Measurements from ENCODE around the gene TXNIP. TPM values are rescaled to one million over a fixed set of nuclear protein-coding genes. Genes with fewer than 3 reads are reported as not detected.

Gene TXNIP
- total RNA-seq, 2 experiments from 2014 or later, result 130 to 134 TPM

DNA sequence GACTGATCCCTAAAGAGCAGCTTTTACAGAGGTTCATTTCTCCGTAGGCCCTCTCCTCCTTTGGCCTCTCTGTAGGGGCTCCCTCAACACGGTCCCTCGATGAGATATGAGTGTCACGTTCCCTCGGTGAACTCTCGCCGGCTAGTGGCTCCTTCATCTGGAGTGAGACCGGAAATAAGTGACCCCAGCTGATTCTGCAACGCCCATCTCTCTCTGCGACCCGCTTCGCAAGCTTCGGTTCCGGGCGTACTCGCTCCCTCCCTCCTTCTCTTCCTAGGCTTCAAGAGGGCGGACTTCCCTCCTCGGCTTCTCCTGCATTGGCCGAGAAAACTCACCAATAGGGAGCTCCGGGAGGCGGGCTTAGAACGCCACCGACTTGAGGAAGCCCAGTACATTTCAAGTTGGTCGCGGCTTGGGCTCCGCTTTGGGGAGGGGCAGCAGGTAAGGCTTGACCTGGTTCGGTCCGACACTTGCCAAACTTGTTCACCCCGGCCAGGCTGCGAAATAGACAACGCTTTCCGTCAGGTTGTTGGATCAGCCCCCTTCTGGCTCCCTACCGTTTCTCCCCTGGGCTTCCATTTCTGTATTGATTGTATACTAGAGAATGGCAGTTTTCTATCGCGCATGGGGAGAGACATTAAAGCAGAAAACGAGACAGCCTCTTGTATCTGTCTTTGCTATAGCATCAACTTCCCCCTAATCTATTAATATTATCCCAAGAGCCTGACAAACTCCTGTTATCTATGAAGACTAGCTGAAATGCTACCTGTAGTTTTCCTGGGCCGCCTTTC is 31.9 kb downstream of the TXNIP start, which contains the start of the genes ANKRD34A and POLR3GL:
ANKRD34A (minus strand) TSS at position 248 of the 791 bp plus-strand sequence. CDS start 2,816 bp downstream, outside the sequence.
POLR3GL (plus strand) TSS at position 363 of the 791 bp plus-strand sequence. CDS start 10,176 bp downstream, outside the sequence.
- Mint-ChIP-seq H3K4me1 (ENCODE audit: low read depth) (peaks cover 27% of the 10 kb centered on the region), H3K36me3 (ENCODE audit: low read depth) (peaks cover 33% of the 10 kb centered on the region), H3K27ac (peak within 1 kb of the TSS; percentile 91), H3K4me3 (peak within 1 kb of the TSS; percentile 92), H3K27me3 (no peaks in the 10 kb centered on the region), H3K9me3 (peaks cover 6% of the 10 kb centered on the region)
- TF ChIP-seq, protein P1, sequence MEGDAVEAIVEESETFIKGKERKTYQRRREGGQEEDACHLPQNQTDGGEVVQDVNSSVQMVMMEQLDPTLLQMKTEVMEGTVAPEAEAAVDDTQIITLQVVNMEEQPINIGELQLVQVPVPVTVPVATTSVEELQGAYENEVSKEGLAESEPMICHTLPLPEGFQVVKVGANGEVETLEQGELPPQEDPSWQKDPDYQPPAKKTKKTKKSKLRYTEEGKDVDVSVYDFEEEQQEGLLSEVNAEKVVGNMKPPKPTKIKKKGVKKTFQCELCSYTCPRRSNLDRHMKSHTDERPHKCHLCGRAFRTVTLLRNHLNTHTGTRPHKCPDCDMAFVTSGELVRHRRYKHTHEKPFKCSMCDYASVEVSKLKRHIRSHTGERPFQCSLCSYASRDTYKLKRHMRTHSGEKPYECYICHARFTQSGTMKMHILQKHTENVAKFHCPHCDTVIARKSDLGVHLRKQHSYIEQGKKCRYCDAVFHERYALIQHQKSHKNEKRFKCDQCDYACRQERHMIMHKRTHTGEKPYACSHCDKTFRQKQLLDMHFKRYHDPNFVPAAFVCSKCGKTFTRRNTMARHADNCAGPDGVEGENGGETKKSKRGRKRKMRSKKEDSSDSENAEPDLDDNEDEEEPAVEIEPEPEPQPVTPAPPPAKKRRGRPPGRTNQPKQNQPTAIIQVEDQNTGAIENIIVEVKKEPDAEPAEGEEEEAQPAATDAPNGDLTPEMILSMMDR (IDR thresholded peaks at IDR 0.05), result no peak
- DNase-seq, result peak; percentile 98
- ChIA-PET CTCF (interaction anchor here (0.7 to 8.9 kb wide), 16 partner anchors 9 to 140 kb away, joined by 3 to 93 read pairs (median 4); partner anchors contain the start of genes NUDT17, POLR3C, RBM8A and RNF115), POLR2A (interaction anchor here (0.9 to 12.8 kb wide), 19 partner anchors 10 to 105 kb away, joined by 3 to 160 read pairs (median 6); partner anchors contain the start of genes PEX11B, PIAS3, RBM8A and TXNIP)
- peak; percentile 88 for ATAC-seq
- intact Hi-C loops (cut with micrococcal nuclease), result loop anchor here (2.0 to 5.0 kb wide), 2 partner anchors 32 to 37 kb away; partner anchors contain the start of genes RBM8A and TXNIP

DNA sequence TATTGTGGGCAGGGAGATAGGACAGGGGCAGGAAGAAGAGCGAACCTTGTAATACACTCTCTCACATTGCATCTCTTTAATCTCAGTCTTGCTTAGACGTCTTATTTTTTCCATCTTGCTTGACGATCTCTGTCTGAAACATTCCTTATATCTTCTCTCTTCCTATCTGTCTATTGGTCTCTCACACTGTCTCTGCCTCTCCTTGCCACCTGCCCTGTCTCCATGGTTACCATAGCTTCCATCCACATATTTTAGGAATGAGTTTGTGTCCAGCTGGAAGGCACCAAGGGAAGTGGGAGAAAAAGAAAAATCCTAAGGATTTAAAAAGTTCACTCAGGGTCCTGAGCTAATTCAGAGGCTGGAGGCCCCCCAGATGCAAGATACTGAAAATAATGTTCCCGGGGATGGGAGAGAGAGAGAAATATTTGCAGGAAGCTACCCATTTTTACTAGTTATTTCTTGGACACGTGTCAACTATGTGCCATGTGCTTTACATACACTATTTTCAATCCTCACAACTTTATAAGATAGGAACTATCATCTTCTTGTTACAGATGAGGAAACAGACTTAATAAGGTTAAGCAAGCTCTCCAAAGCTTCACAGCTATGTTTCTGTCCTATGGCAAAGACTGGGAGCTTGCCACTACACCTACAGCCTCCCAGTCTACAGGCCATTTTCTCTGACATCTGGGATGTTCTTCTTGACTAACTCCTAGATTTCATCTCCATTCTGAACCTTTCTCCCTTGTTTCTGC is 32.9 kb downstream of the TXNIP start:
- H3K4me3 Mint-ChIP-seq, result peak overlapping the region; percentile 92
- intact Hi-C loops (cut with micrococcal nuclease), result loop anchor here (2.0 to 5.0 kb wide), 2 partner anchors 33 to 36 kb away; partner anchors contain the start of genes RBM8A and TXNIP
- TF ChIP-seq, protein P1 (IDR thresholded peaks at IDR 0.05), result no peak
- no peak for ATAC-seq
- peaks cover 6% of the 10 kb centered on the region for H3K9me3 Mint-ChIP-seq
- CTCF ChIA-PET, result interaction anchor here (0.8 to 8.9 kb wide), 13 partner anchors 10 to 139 kb away, joined by 3 to 93 read pairs (median 5); partner anchors contain the start of genes NUDT17, PIAS3, POLR3C and RBM8A
- H3K4me1 Mint-ChIP-seq (ENCODE audit: low read depth), result peaks cover 35% of the 10 kb centered on the region
- H3K36me3 Mint-ChIP-seq (ENCODE audit: low read depth), result peaks cover 31% of the 10 kb centered on the region
- H3K27me3 Mint-ChIP-seq, result no peaks in the 10 kb centered on the region
- DNase-seq, result no peak
- POLR2A ChIA-PET, result interaction anchor here (0.7 to 12.8 kb wide), 19 partner anchors 9 to 171 kb away, joined by 3 to 160 read pairs (median 5); partner anchors contain the start of genes PEX11B, PIAS3, RBM8A and TXNIP
- H3K27ac Mint-ChIP-seq, result peak overlapping the region; percentile 91

DNA sequence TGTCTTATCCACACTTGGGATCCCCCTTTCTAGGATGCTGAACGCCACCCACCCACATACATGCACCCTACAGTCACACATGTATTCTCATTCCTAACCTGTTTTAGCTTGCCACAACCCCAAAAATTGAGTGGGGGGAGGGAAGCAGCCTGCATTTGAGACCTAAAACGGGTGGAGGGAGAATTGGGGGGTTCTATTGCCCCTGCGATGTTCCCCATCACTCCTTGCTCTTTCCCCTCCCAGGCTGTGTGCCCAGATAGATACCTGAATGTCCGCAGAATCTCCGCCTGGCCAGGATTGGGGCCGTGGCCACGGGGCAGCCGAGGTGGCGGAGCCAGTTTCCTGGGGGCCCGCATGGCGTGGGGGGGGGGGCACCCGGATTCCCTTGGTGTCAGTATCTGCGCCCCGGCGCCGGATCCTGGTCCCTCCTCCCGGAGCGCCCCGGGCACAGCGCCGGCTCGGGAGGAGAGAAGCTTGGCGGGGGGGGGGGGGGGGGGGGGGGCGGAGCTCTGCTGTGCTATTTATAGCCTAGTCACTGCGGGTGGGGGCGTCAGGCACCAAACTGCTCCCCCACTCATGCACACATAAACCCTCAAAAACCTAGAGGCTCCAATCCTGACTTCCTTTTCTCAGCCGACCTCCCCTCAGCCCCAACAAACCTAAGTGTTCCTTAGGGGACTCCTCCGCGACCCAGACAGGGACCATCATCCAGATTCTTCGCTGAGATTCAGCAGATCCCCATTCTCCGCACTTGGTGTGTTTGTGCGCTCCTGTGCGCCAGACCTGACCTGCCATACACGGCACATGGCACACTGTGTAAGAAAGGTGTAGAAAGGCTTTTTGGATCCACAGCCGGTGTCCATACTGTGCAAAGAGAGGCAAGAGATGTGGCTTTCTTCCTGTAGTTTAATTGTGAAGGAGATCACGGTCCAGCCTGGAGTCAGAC is 33.9 kb downstream of the TXNIP start:
- Mint-ChIP-seq H3K36me3 (ENCODE audit: low read depth) (peaks cover 23% of the 10 kb centered on the region), H3K9me3 (peaks cover 2% of the 10 kb centered on the region), H3K4me1 (ENCODE audit: low read depth) (peaks cover 39% of the 10 kb centered on the region), H3K27ac (peak overlapping the region; percentile 91), H3K27me3 (no peaks in the 10 kb centered on the region), H3K4me3 (peak overlapping the region; percentile 92)
- ATAC-seq (no peak), DNase-seq (peak; percentile 66)
- CTCF ChIA-PET, result interaction anchor here (1.0 to 8.9 kb wide), 5 partner anchors 16 to 117 kb away, joined by 4 to 93 read pairs (median 5); partner anchors contain the start of genes NUDT17, PIAS3 and RBM8A
- TF ChIP-seq, protein P1 (IDR thresholded peaks at IDR 0.05), result no peak
- intact Hi-C loops (cut with micrococcal nuclease), result loop anchor here (5.0 kb wide), 1 partner anchor 35 kb away; the partner anchor contains the start of gene RBM8A
- POLR2A ChIA-PET, result interaction anchor here (0.7 to 12.8 kb wide), 20 partner anchors 10 to 170 kb away, joined by 3 to 160 read pairs (median 4); partner anchors contain the start of genes NUDT17, PEX11B, RBM8A and TXNIP
